HUES6 (cell line): ENCODE data around the gene GDF2.

Experiments used
- H3K27ac ChIP-seq: 2 replicates; pipeline ENCODE4 v1.7.0; 2013; ENCODE audit warnings: low read depth, mild to moderate bottlenecking, low read length, inconsistent platforms
- H3K27me3 ChIP-seq: 2 replicates; pipeline ENCODE4 v1.6.1; 2013; ENCODE audit warnings: low read length; ENCODE audit not compliant: control insufficient read depth, insufficient read depth
- H3K36me3 ChIP-seq: 2 replicates; pipeline ENCODE4 v1.6.1; 2013; ENCODE audit warnings: low read length; ENCODE audit not compliant: control insufficient read depth, insufficient read depth
- H3K4me1 ChIP-seq: 2 replicates; pipeline ENCODE4 v1.6.1; 2013; ENCODE audit warnings: low read length; ENCODE audit not compliant: control insufficient read depth, insufficient read depth
- H3K4me3 ChIP-seq: 2 replicates; pipeline ENCODE4 v1.5.1; 2013; ENCODE audit warnings: low read depth, low read length
- H3K9ac ChIP-seq: one replicate; pipeline ENCODE4 v1.6.1; 2013; ENCODE audit warnings: mild to moderate bottlenecking, low read length
- H3K9me3 ChIP-seq: 2 replicates; pipeline ENCODE4 v1.6.1; 2013; ENCODE audit warnings: low read depth, low read length; ENCODE audit not compliant: control insufficient read depth, insufficient read depth

The GDF2 gene

DNA sequence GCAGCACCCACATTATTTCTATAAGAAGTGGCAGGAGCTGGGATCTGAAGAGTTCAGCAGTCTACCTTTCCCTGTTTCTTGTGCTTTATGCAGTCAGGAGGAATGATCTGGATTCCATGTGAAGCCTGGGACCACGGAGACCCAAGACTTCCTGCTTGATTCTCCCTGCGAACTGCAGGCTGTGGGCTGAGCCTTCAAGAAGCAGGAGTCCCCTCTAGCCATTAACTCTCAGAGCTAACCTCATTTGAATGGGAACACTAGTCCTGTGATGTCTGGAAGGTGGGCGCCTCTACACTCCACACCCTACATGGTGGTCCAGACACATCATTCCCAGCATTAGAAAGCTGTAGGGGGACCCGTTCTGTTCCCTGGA is 25.0 kb downstream of the GDF2 start:
- Histone ChIP-seq H3K27me3 (no peaks in the 10 kb centered on the region), H3K4me1 (peaks cover 5% of the 10 kb centered on the region), H3K9me3 (no peaks in the 10 kb centered on the region), H3K36me3 (no peaks in the 10 kb centered on the region), H3K9ac (no peak overlapping the region), H3K27ac (no peak overlapping the region), H3K4me3 (no peak overlapping the region)

GRCh38 chr10:47348138-47348651 is 25.9 kb downstream of the GDF2 start, which contains the start of gene RBP3:
RBP3 (plus strand) TSS chr10:47348363; CDS start chr10:47348485, 122 bp downstream.
- Histone ChIP-seq H3K9ac (no peak within 1 kb of the TSS), H3K27me3 (no peaks in the 10 kb centered on the region), H3K36me3 (no peaks in the 10 kb centered on the region), H3K9me3 (no peaks in the 10 kb centered on the region), H3K4me1 (no peaks in the 10 kb centered on the region; the same call in 1 of the 2 replicates), H3K27ac (no peak within 1 kb of the TSS), H3K4me3 (no peak within 1 kb of the TSS)

DNA sequence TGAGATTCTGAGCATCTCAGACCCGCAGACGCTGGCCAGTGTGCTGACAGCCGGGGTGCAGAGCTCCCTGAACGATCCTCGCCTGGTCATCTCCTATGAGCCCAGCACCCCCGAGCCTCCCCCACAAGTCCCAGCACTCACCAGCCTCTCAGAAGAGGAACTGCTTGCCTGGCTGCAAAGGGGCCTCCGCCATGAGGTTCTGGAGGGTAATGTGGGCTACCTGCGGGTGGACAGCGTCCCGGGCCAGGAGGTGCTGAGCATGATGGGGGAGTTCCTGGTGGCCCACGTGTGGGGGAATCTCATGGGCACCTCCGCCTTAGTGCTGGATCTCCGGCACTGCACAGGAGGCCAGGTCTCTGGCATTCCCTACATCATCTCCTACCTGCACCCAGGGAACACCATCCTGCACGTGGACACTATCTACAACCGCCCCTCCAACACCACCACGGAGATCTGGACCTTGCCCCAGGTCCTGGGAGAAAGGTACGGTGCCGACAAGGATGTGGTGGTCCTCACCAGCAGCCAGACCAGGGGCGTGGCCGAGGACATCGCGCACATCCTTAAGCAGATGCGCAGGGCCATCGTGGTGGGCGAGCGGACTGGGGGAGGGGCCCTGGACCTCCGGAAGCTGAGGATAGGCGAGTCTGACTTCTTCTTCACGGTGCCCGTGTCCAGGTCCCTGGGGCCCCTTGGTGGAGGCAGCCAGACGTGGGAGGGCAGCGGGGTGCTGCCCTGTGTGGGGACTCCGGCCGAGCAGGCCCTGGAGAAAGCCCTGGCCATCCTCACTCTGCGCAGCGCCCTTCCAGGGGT is 26.6 kb downstream of the GDF2 start:
- no peak overlapping the region for H3K4me3 ChIP-seq
- H3K27ac ChIP-seq = no peak overlapping the region
- no peaks in the 10 kb centered on the region for H3K36me3 ChIP-seq
- H3K4me1 ChIP-seq = no peaks in the 10 kb centered on the region; the same call in 1 of the 2 replicates
- no peaks in the 10 kb centered on the region for H3K27me3 ChIP-seq
- no peak overlapping the region for H3K9ac ChIP-seq
- H3K9me3 ChIP-seq = no peaks in the 10 kb centered on the region

GRCh38 chr10:47349516-47349915 is 27.3 kb downstream of the GDF2 start:
- Histone ChIP-seq H3K36me3 (no peaks in the 10 kb centered on the region), H3K4me3 (no peak overlapping the region), H3K4me1 (no peaks in the 10 kb centered on the region; the same call in 1 of the 2 replicates), H3K9me3 (no peaks in the 10 kb centered on the region), H3K27me3 (no peaks in the 10 kb centered on the region), H3K9ac (no peak overlapping the region), H3K27ac (no peak overlapping the region)

GRCh38 chr10:47349941-47350371 is 27.7 kb downstream of the GDF2 start:
- no peaks in the 10 kb centered on the region; the same call in 1 of the 2 replicates for H3K4me1 ChIP-seq
- no peak overlapping the region for H3K9ac ChIP-seq
- H3K36me3 ChIP-seq = no peaks in the 10 kb centered on the region
- no peaks in the 10 kb centered on the region for H3K27me3 ChIP-seq
- no peaks in the 10 kb centered on the region for H3K9me3 ChIP-seq
- no peak overlapping the region for H3K27ac ChIP-seq
- H3K4me3 ChIP-seq = no peak overlapping the region

DNA sequence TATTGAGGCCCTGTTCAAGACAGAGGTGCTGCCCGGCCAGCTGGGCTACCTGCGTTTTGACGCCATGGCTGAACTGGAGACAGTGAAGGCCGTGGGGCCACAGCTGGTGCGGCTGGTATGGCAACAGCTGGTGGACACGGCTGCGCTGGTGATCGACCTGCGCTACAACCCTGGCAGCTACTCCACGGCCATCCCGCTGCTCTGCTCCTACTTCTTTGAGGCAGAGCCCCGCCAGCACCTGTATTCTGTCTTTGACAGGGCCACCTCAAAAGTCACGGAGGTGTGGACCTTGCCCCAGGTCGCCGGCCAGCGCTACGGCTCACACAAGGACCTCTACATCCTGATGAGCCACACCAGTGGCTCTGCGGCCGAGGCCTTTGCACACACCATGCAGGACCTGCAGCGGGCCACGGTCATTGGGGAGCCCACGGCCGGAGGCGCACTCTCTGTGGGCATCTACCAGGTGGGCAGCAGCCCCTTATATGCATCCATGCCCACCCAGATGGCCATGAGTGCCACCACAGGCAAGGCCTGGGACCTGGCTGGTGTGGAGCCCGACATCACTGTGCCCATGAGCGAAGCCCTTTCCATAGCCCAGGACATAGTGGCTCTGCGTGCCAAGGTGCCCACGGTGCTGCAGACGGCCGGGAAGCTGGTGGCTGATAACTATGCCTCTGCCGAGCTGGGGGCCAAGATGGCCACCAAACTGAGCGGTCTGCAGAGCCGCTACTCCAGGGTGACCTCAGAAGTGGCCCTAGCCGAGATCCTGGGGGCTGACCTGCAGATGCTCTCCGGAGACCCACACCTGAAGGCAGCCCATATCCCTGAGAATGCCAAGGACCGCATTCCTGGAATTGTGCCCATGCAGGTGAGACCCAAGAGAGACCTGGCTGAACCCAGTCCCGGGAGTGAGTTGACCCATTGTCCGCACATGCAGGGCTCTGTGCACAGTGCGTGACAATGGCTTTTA is 28.7 kb downstream of the GDF2 start:
- no peaks in the 10 kb centered on the region for H3K27me3 ChIP-seq
- H3K27ac ChIP-seq = no peak overlapping the region
- H3K9ac ChIP-seq = no peak overlapping the region
- H3K4me3 ChIP-seq = no peak overlapping the region
- H3K9me3 ChIP-seq = no peaks in the 10 kb centered on the region
- no peaks in the 10 kb centered on the region; the same call in 1 of the 2 replicates for H3K4me1 ChIP-seq
- no peaks in the 10 kb centered on the region for H3K36me3 ChIP-seq

GRCh38 chr10:47351899-47352815 is 29.9 kb downstream of the GDF2 start:
- Histone ChIP-seq H3K36me3 (no peaks in the 10 kb centered on the region), H3K9me3 (no peaks in the 10 kb centered on the region), H3K4me3 (no peak overlapping the region), H3K9ac (no peak overlapping the region), H3K27me3 (no peaks in the 10 kb centered on the region), H3K27ac (no peak overlapping the region), H3K4me1 (no peaks in the 10 kb centered on the region)

- H3K4me1 ChIP-seq = no peaks in the 10 kb centered on the region
- H3K27me3 ChIP-seq = no peaks in the 10 kb centered on the region
- H3K36me3 ChIP-seq = no peaks in the 10 kb centered on the region
- no peaks in the 10 kb centered on the region for H3K9me3 ChIP-seq
- no peak overlapping the region for H3K9ac ChIP-seq
- H3K4me3 ChIP-seq = no peak overlapping the region
- no peak overlapping the region for H3K27ac ChIP-seq
Observed at GRCh38 chr10:47353351-47353750, 31.1 kb downstream of the GDF2 start.

DNA sequence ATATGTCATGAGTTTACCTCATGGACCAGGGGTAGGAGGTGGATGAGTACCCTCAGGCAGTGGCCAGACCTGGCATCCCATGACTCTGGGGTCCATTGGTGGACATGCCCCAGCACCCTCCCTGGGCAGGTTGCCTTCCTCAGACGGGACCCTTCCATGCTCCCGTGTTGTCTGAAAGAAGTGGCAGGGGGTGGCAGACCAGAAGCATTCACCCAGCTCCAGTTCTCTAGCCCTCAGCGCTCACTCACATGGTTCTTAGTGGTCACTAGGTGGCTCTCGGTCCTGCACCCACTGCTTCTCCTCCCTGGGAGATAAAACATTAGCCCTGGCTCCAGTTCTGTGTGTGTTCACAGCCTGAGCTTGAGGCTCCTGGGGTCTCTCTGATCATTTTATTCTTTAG is 31.9 kb downstream of the GDF2 start:
- H3K36me3 ChIP-seq = no peaks in the 10 kb centered on the region
- H3K4me3 ChIP-seq = no peak overlapping the region
- H3K4me1 ChIP-seq = no peaks in the 10 kb centered on the region
- no peaks in the 10 kb centered on the region for H3K9me3 ChIP-seq
- no peaks in the 10 kb centered on the region for H3K27me3 ChIP-seq
- no peak overlapping the region for H3K9ac ChIP-seq
- H3K27ac ChIP-seq = no peak overlapping the region

- H3K36me3 ChIP-seq = no peaks in the 10 kb centered on the region
- H3K9ac ChIP-seq = no peak overlapping the region
- no peak overlapping the region for H3K27ac ChIP-seq
- H3K4me1 ChIP-seq = no peaks in the 10 kb centered on the region
- H3K9me3 ChIP-seq = no peaks in the 10 kb centered on the region
- no peak overlapping the region for H3K4me3 ChIP-seq
- H3K27me3 ChIP-seq = no peaks in the 10 kb centered on the region
Observed at GRCh38 chr10:47354900-47355299, 32.6 kb downstream of the GDF2 start.
